Measurements from ENCODE around the gene NXPH4. TPM values are rescaled to one million over a fixed set of nuclear protein-coding genes. Genes with fewer than 3 reads are reported as not detected.

NXPH4 gene
- total and polyA plus RNA-seq, 10 of the 15 experiments (the other 5 are each of a cell fraction or from before 2014, with no cell fraction given) = 0.03 to 0.26 TPM; not detected in 8

GRCh38 chr12:57187222-57188089 lies 29.1 kb upstream of the NXPH4 start (continued):
- TF ChIP-seq BCL3 (IDR thresholded peaks at IDR 0.05; ENCODE audit: borderline replicate concordance, insufficient read depth, low read depth, low read length, poor library complexity, severe bottlenecking) (no peak), EP300 (IDR thresholded peaks at IDR 0.05; ENCODE audit: borderline replicate concordance in 1 of 2, control insufficient read depth in 1 of 2, low read depth in 2 of 2, low read length in 2 of 2) (no peak), SUZ12 (IDR thresholded peaks at IDR 0.05; ENCODE audit: unreplicated experiment) (no peak), CREB1 (IDR thresholded peaks at IDR 0.05; ENCODE audit: low read depth) (no peak), EED (IDR thresholded peaks at IDR 0.05; ENCODE audit: low read depth) (no peak)

GRCh38 chr12:57188090-57188425 lies 28.5 kb upstream of the NXPH4 start:
- DNase-seq (ENCODE audit: low read depth, low spot score) = no peak
- in situ Hi-C loops (cut with MboI) (no loop called here), intact Hi-C loops (cut with micrococcal nuclease; ENCODE audit: unreplicated experiment) (no loop called here)
- H3K4me3 ChIP-seq = no peak overlapping the region
- 16% methylated on average over 7 of the region's 8 CpGs for WGBS (ENCODE audit: insufficient coverage, insufficient replicate concordance, low lambda C conversion rate, missing lambda C conversion rate)
- ATAC-seq = no peak
- H4K20me1 ChIP-seq (ENCODE audit: control insufficient read depth, insufficient read depth) = no peaks in the 10 kb centered on the region
- TF ChIP-seq POLR2A (IDR thresholded peaks at IDR 0.05; ENCODE audit: low read depth, low read length) (no peak), RELB (IDR thresholded peaks at IDR 0.05; ENCODE audit: low read depth) (no peak), LARP7 (IDR thresholded peaks at IDR 0.05) (no peak), CUX1 (IDR thresholded peaks at IDR 0.05; ENCODE audit: insufficient replicate concordance, low read depth, low read length) (no peak), IRF3 (IDR thresholded peaks at IDR 0.05) (no peak)
- no peak for FAIRE-seq
- no peaks in the 10 kb centered on the region for H3K27me3 ChIP-seq (replicated peaks in 1 of 2; ENCODE audit: control insufficient read depth in 2 of 2, insufficient read depth in 2 of 2, low read length in 1 of 2)
- no peaks in the 10 kb centered on the region for H3K36me3 ChIP-seq (ENCODE audit: control insufficient read depth in 2 of 2, insufficient read depth in 2 of 2, low read length in 1 of 2)
- H2AFZ ChIP-seq (ENCODE audit: control insufficient read depth, low read depth, low read length) = no peak overlapping the region
- H3K9ac ChIP-seq (ENCODE audit: control insufficient read depth, insufficient read depth, low read length) = no peak overlapping the region
- no peaks in the 10 kb centered on the region for H3K79me2 ChIP-seq (ENCODE audit: control insufficient read depth, insufficient read depth, low read length)
- RAD21 ChIA-PET (ENCODE audit: unreplicated experiment) = interaction anchor here (1.0 kb wide), 1 partner anchor 25 kb away, joined by 3 read pairs; no protein-coding TSS in a partner anchor
- CTCF ChIA-PET = interaction anchor here (1.2 to 10.4 kb wide), 9 partner anchors 9 to 123 kb away, joined by 3 to 159 read pairs (median 6); partner anchors contain the start of genes LRP1, SHMT2, STAC3 and STAT6
- SMC1A ChIA-PET (ENCODE audit: uncharacterized antibody, unreplicated experiment) = interaction anchor here (0.7 to 1.5 kb wide), 5 partner anchors 13 to 119 kb away, joined by 3 to 4 read pairs (median 3); no protein-coding TSS in a partner anchor
- POLR2A ChIA-PET = no interaction called here
- no TSS peak for BruUV-seq (replicated peaks)
- no peak overlapping the region for H3K27ac ChIP-seq (ENCODE audit: control insufficient read depth, insufficient read depth)
- H3K4me2 ChIP-seq (ENCODE audit: control insufficient read depth, insufficient read depth) = no peak overlapping the region
- H3K4me1 ChIP-seq (ENCODE audit: control insufficient read depth, insufficient read depth, low read length) = no peaks in the 10 kb centered on the region
- H3K9me3 ChIP-seq (replicated peaks; ENCODE audit: control insufficient read depth, insufficient read depth, low read length) = no peaks in the 10 kb centered on the region
